ENCODE data around the gene C1QA.
"Not testable (repeated sequence)": the region's sequence is repeated elsewhere in the genome, so short reads cannot be mapped to it uniquely, and the experiment has no call there.

Gene C1QA

GRCh38 chr1:22666412-22666811 is 30.0 kb downstream of the C1QA start:
- Mint-ChIP-seq H3K4me1 (ENCODE audit: low read depth) (no peaks in the 10 kb centered on the region), H3K36me3 (ENCODE audit: low read depth) (no peaks in the 10 kb centered on the region), H3K27me3 (ENCODE audit: low read depth) (no peaks in the 10 kb centered on the region), H3K27ac (no peak overlapping the region), H3K4me3 (no peak overlapping the region), H3K9me3 (no peaks in the 10 kb centered on the region)

GRCh38 chr1:22668840-22669239 is 32.4 kb downstream of the C1QA start:
- H3K9me3 Mint-ChIP-seq; H3K4me1 Mint-ChIP-seq (ENCODE audit: low read depth); H3K4me3 Mint-ChIP-seq; H3K27ac Mint-ChIP-seq; H3K36me3 Mint-ChIP-seq (ENCODE audit: low read depth); H3K27me3 Mint-ChIP-seq (ENCODE audit: low read depth): not testable (repeated sequence)

- Mint-ChIP-seq H3K4me1 (ENCODE audit: low read depth) (no peaks in the 10 kb centered on the region), H3K36me3 (ENCODE audit: low read depth) (no peaks in the 10 kb centered on the region), H3K27me3 (ENCODE audit: low read depth) (peaks cover 1% of the 10 kb centered on the region), H3K27ac (no peak overlapping the region), H3K9me3 (no peaks in the 10 kb centered on the region), H3K4me3 (no peak overlapping the region)
Measured at GRCh38 chr1:22670352-22670975, 34.0 kb downstream of the C1QA start.

GRCh38 chr1:22671999-22672398 is 35.6 kb downstream of the C1QA start:
- H3K27me3 Mint-ChIP-seq (ENCODE audit: low read depth), result peaks cover 3% of the 10 kb centered on the region
- H3K4me1 Mint-ChIP-seq (ENCODE audit: low read depth), result no peaks in the 10 kb centered on the region
- no peak overlapping the region for H3K27ac Mint-ChIP-seq
- no peaks in the 10 kb centered on the region for H3K9me3 Mint-ChIP-seq
- no peaks in the 10 kb centered on the region for H3K36me3 Mint-ChIP-seq (ENCODE audit: low read depth)
- H3K4me3 Mint-ChIP-seq, result no peak overlapping the region

GRCh38 chr1:22673486-22674409 is 37.3 kb downstream of the C1QA start:
- peaks cover 3% of the 10 kb centered on the region for H3K27me3 Mint-ChIP-seq (ENCODE audit: low read depth)
- H3K4me1 Mint-ChIP-seq (ENCODE audit: low read depth), result no peaks in the 10 kb centered on the region
- no peaks in the 10 kb centered on the region for H3K36me3 Mint-ChIP-seq (ENCODE audit: low read depth)

GRCh38 chr1:22674410-22674749 is 38.0 kb downstream of the C1QA start:
- no peaks in the 10 kb centered on the region for H3K4me1 Mint-ChIP-seq (ENCODE audit: low read depth)
- H3K27ac Mint-ChIP-seq, result no peak overlapping the region
- no peak overlapping the region for H3K4me3 Mint-ChIP-seq
- no peaks in the 10 kb centered on the region for H3K9me3 Mint-ChIP-seq
- no peaks in the 10 kb centered on the region for H3K36me3 Mint-ChIP-seq (ENCODE audit: low read depth)
- peaks cover 3% of the 10 kb centered on the region for H3K27me3 Mint-ChIP-seq (ENCODE audit: low read depth)

More at GRCh38 chr1:22673486-22674409, 37.3 kb downstream of the C1QA start:
- Mint-ChIP-seq H3K9me3 (no peaks in the 10 kb centered on the region), H3K4me3 (no peak overlapping the region), H3K27ac (no peak overlapping the region)

- not testable (repeated sequence) for H3K27me3 Mint-ChIP-seq (ENCODE audit: low read depth); H3K4me3 Mint-ChIP-seq; H3K9me3 Mint-ChIP-seq; H3K36me3 Mint-ChIP-seq (ENCODE audit: low read depth); H3K27ac Mint-ChIP-seq; H3K4me1 Mint-ChIP-seq (ENCODE audit: low read depth)
Measured at GRCh38 chr1:22676151-22676550, 39.7 kb downstream of the C1QA start.

- Mint-ChIP-seq H3K27ac (no peak overlapping the region), H3K9me3 (no peaks in the 10 kb centered on the region), H3K36me3 (ENCODE audit: low read depth) (no peaks in the 10 kb centered on the region), H3K27me3 (ENCODE audit: low read depth) (peaks cover 3% of the 10 kb centered on the region), H3K4me3 (no peak overlapping the region), H3K4me1 (ENCODE audit: low read depth) (no peaks in the 10 kb centered on the region)
Measured at GRCh38 chr1:22676916-22677583, 40.6 kb downstream of the C1QA start.

GRCh38 chr1:22677931-22678896 is 41.8 kb downstream of the C1QA start:
- no peaks in the 10 kb centered on the region for H3K4me1 Mint-ChIP-seq (ENCODE audit: low read depth)
- H3K27ac Mint-ChIP-seq, result no peak overlapping the region
- H3K27me3 Mint-ChIP-seq (ENCODE audit: low read depth), result peaks cover 3% of the 10 kb centered on the region
- H3K9me3 Mint-ChIP-seq, result no peaks in the 10 kb centered on the region
- no peak overlapping the region for H3K4me3 Mint-ChIP-seq
- no peaks in the 10 kb centered on the region for H3K36me3 Mint-ChIP-seq (ENCODE audit: low read depth)

- Mint-ChIP-seq H3K9me3 (no peaks in the 10 kb centered on the region), H3K4me3 (no peak overlapping the region), H3K27ac (no peak overlapping the region), H3K36me3 (ENCODE audit: low read depth) (no peaks in the 10 kb centered on the region), H3K4me1 (ENCODE audit: low read depth) (no peaks in the 10 kb centered on the region), H3K27me3 (ENCODE audit: low read depth) (peaks cover 2% of the 10 kb centered on the region)
Measured at GRCh38 chr1:22680726-22681125, 44.3 kb downstream of the C1QA start.

GRCh38 chr1:22681556-22682276 is 45.3 kb downstream of the C1QA start:
- H3K27me3 Mint-ChIP-seq (ENCODE audit: low read depth), result peaks cover 7% of the 10 kb centered on the region
- H3K4me1 Mint-ChIP-seq (ENCODE audit: low read depth), result no peaks in the 10 kb centered on the region
- H3K27ac Mint-ChIP-seq, result no peak overlapping the region
- H3K9me3 Mint-ChIP-seq, result no peaks in the 10 kb centered on the region
- no peak overlapping the region for H3K4me3 Mint-ChIP-seq
- no peaks in the 10 kb centered on the region for H3K36me3 Mint-ChIP-seq (ENCODE audit: low read depth)

- no peak overlapping the region for H3K27ac Mint-ChIP-seq
- H3K27me3 Mint-ChIP-seq (ENCODE audit: low read depth), result peaks cover 10% of the 10 kb centered on the region
- H3K9me3 Mint-ChIP-seq, result no peaks in the 10 kb centered on the region
- H3K4me1 Mint-ChIP-seq (ENCODE audit: low read depth), result no peaks in the 10 kb centered on the region
- no peaks in the 10 kb centered on the region for H3K36me3 Mint-ChIP-seq (ENCODE audit: low read depth)
- H3K4me3 Mint-ChIP-seq, result no peak overlapping the region
Measured at GRCh38 chr1:22683547-22683946, 47.1 kb downstream of the C1QA start.

GRCh38 chr1:22685591-22686059 is 49.2 kb downstream of the C1QA start:
- Mint-ChIP-seq H3K27me3 (ENCODE audit: low read depth) (peaks cover 10% of the 10 kb centered on the region), H3K27ac (no peak overlapping the region), H3K36me3 (ENCODE audit: low read depth) (no peaks in the 10 kb centered on the region), H3K4me3 (no peak overlapping the region), H3K9me3 (no peaks in the 10 kb centered on the region), H3K4me1 (ENCODE audit: low read depth) (no peaks in the 10 kb centered on the region)
